C4-2B (cell line): ENCODE measurements around the gene TFPI.

Experiments used
- CTCF ChIP-seq: fragments of 450-650 bp; conservative IDR thresholded peaks from 2 replicates; pipeline ENCODE4 v1.5.1; 2017; ENCODE audit warnings: mild to moderate bottlenecking
- ZFX ChIP-seq: fragments of 450-650 bp; IDR thresholded peaks from 2 replicates; pipeline ENCODE4 v1.6.1; 2017

- TF ChIP-seq CTCF (no peak), ZFX (no peak)
Measured at GRCh38 chr2:187529977-187530721, 24.1 kb downstream of the TFPI start.
